Omental fat pad (tissue), 4 donors: ENCODE measurements around the gene MOGAT2. TPM values are rescaled to one million over a fixed set of nuclear protein-coding genes. Genes with fewer than 3 reads are reported as not detected.

ENCODE experiments used
- ATAC-seq: fragments of 150-250 bp; one replicate; pipeline ENCODE4 v1.9.1; 2016; ENCODE audit warnings: mild to moderate bottlenecking, moderate library complexity; ENCODE audit not compliant: low FRiP score
- DNase-seq: peaks from one replicate; pipeline ENCODE4 v3.0.0-alpha.2; 2019; ENCODE audit warnings: low spot score
- CTCF ChIP-seq, 3 donors: fragments of 450-650 bp; IDR thresholded peaks; one replicate each; pipeline ENCODE4 v1.5.1; 2016 to 2017; ENCODE audit warnings: antibody characterized with exemption in 3 of 3, mild to moderate bottlenecking in 3 of 3, moderate library complexity in 2 of 3
- total RNA-seq, 4 donors: library from RNA; depleted of rRNA; stranded (reverse); fragments of >200 nt; gene quantifications; one replicate each; pipeline ENCODE4 v1.1.0, GENCODE V29; 2016

Gene MOGAT2
- total RNA-seq, 4 donors from 2014 or later, result not detected

GRCh38 chr11:75719340-75720239, 2.0 kb downstream of the MOGAT2 start:
- no peak for ATAC-seq
- TF ChIP-seq CTCF (IDR thresholded peaks at IDR 0.05), result no peak
- DNase-seq, result no peak

- DNase-seq (no peak), ATAC-seq (no peak)
- no peak for TF ChIP-seq CTCF (IDR thresholded peaks at IDR 0.05)
Observed at GRCh38 chr11:75720639-75721038, 3.0 kb downstream of the MOGAT2 start.

GRCh38 chr11:75721852-75722668, 4.4 kb downstream of the MOGAT2 start:
- ATAC-seq (no peak), DNase-seq (no peak)
- TF ChIP-seq CTCF (IDR thresholded peaks at IDR 0.05), result no peak

GRCh38 chr11:75722669-75723042, 5.0 kb downstream of the MOGAT2 start:
- ATAC-seq (no peak), DNase-seq (no peak)
- no peak for TF ChIP-seq CTCF (IDR thresholded peaks at IDR 0.05)

- no peak for TF ChIP-seq CTCF (IDR thresholded peaks at IDR 0.05)
- ATAC-seq (no peak), DNase-seq (no peak)
Observed at GRCh38 chr11:75725547-75726320, 8.1 kb downstream of the MOGAT2 start.

- no peak for TF ChIP-seq CTCF (IDR thresholded peaks at IDR 0.05)
- DNase-seq, result no peak
- no peak for ATAC-seq
Observed at GRCh38 chr11:75728992-75729391, 11.4 kb downstream of the MOGAT2 start.
